HG03571 (cell line): ENCODE data around the gene RANBP10.
A peak's percentile ranks its signal among the peaks of the same experiment; 100 is the strongest.

Source experiments
- ATAC-seq: cut with Tn5 transposase; IDR thresholded peaks from one replicate; pipeline ENCODE4 v1.9.1; 2021; ENCODE audit not compliant: unreplicated experiment

RANBP10 gene

GRCh38 chr16:67749436-67750078, 56.8 kb downstream of the RANBP10 start:
- no peak for ATAC-seq

DNA sequence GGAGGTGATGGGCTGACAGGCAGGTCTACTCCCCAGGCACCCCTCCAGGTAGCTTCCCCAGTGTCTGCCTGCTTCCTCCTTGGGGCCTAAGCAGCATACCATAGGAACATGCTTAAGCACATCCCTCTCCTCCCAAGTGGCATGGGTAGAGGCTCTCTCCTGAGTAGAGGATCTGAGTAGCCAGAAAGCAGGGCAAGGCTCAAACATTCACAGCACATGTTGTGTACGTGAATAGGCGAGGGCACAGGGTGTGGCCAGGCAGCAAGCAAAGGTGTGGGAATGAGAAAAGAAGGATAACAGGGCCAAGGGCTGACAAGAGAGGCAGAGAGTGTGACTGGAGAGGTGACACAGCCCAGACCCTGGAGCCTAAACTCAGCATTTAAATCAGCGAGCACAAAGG, 57.5 kb downstream of the RANBP10 start:
- ATAC-seq, result no peak

DNA sequence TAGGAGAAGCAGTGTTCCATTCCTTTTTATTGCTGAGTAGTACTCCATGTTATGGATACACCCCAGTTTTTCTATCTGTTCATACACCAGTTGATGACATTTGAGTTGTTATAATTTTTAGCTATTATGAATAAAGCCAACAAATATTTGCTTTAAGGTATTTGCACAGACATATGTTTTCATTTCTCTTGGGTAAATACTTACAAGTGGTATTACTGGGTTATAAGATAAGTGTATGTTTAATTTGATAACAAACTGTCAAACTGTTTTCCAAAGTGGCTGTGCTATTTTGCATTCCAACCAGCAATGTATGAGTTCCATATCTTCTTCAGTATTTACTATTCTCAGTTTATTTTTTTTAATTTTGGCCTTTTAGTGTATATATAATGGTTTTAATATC, 59.5 kb downstream of the RANBP10 start:
- ATAC-seq, result no peak

- ATAC-seq, result no peak
Measured at GRCh38 chr16:67741118-67741517, 65.2 kb downstream of the RANBP10 start.

DNA sequence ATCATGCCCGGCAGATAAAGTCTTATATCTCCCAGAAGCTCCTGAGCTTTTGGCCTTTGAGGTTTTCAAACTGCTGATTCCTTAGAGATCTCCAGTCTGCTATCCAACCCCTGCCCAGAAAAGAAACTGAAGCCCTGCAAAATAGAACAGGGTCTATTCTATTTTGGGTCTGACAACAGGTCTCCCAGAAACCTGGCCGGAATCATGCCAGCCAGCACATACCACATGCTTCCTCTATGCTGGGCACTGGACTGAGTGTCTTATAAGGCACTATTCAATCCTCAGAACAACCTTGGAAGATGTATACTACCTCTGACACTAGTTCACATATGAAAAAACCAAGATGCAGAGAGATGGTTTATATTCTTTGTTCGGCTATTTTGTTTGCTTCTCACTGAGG, 66.0 kb downstream of the RANBP10 start:
- no peak for ATAC-seq

GRCh38 chr16:67736858-67737257, 69.5 kb downstream of the RANBP10 start:
- no peak for ATAC-seq

- no peak for ATAC-seq
Measured at GRCh38 chr16:67734731-67735201, 71.6 kb downstream of the RANBP10 start.

DNA sequence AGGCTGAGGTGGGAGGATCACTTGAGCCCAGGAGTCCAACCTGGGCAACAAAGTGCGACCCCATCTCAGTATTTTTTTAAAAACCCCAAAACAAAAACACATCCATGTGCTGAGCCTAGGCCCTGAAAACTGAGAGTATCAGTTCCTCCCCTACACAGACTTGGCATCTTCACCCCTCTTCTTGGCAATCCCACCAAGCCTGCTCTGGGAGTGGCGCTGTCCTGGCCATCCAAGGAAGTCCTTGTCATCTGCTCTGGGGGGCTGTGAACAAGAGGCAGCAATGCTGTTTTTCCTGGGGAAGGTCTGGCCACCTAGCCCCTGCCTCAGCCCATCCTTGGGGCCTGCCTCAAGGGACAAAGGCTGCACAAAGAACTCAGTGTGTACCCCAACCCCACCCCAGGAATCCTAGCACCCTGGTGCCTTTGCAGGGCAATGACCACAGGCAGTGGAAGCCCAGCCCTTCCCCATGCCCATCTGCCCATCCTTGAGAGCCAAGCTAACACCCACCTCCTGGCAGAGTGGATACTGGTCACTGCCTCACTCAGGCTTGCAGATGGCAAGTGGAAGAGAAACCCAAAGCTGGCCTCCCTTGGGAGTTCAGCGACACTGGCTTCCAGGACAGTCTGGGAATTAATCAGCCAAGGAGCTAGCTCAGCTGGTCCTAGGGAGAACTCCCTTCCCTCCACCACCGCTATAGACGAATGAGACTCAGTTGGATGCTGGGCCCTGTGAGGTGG, 72.5 kb downstream of the RANBP10 start:
- ATAC-seq, result no peak

- no peak for ATAC-seq
Measured at GRCh38 chr16:67731753-67732095, 74.6 kb downstream of the RANBP10 start.

DNA sequence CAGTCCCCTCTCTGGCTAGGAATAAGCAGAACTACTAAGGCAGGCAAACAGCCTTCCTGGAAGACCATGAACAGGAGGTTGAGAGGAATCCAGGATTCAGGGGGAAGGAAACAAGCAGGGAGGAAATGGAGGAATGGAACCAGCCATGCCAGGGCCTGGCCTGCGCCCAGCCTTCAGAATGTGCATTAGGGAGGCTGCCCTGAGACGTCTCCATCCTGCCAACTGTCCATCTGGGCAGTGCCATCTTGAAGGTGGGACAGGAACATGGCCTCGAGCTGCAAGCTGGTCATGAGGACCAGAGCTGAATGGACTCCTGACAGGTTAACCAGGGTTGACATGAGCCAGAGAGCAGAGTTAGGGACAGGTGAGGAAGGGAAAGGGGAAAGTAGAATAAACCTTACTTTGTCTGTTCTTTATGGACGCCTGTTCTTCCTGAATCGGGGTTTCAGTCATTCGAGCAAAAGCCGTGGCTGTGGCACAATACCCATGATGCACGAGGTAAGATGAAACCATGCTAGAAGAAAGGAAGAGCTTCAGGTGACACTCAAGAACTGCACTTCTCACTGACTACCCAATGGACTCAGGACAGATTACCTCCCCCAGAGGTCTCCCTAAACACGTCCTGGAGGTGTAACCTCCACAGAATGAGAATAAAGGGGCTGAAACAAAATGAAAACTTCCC, 75.1 kb downstream of the RANBP10 start:
- no peak for ATAC-seq

- ATAC-seq, result no peak
Measured at GRCh38 chr16:67730326-67730725, 76.0 kb downstream of the RANBP10 start.

- no peak for ATAC-seq
Measured at GRCh38 chr16:67729636-67730248, 76.6 kb downstream of the RANBP10 start.

- no peak for ATAC-seq
Measured at GRCh38 chr16:67727521-67728485, 78.6 kb downstream of the RANBP10 start.

DNA sequence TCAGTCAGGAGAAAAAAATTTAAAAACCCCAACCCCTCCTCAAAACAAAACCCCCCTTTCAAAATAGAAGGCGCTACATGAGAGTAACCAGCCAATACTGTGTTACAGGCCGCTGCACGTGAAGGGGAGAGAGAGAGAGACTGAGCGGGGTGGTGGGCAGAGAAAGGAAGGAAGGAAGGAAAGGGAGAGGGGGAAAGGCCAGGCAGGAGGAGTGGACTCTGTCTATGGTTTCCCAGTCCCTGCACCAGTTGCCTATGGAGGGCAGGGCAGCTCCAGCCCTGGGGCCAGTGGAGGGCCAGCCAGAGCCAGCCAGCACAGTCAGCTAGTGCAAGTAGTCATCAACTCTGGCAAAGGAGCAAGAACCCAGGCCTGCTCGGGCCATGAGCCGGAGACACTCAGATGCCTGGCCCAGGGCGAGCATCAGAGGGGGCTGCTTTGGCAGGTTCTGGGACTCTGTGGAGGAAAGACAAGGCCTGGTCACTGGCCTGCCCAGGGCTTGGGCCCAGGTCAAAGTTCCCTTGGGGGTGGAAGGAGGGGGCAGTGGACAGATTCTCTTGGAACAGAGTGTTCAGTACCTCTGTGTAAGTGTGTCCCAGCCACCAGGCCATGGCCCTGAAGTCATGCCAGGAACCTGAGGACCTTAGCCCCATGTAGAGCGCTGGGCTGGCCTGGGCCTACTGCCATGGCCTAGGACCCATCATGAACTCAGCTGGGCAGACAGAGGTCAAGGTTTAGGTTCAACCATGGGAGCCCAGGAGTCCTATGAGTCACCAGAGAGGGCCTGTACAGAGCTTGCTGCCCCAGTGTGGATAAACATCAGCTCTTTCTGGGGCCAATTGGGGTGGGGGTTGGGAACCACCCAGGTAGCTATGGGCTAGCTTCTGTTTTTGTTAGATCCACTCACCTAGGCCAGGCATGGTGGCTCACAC, 80.0 kb downstream of the RANBP10 start:
- ATAC-seq, result no peak

- ATAC-seq, result no peak
Measured at GRCh38 chr16:67723911-67724305, 82.5 kb downstream of the RANBP10 start.

- ATAC-seq, result no peak
Measured at GRCh38 chr16:67723151-67723910, 83.0 kb downstream of the RANBP10 start.

DNA sequence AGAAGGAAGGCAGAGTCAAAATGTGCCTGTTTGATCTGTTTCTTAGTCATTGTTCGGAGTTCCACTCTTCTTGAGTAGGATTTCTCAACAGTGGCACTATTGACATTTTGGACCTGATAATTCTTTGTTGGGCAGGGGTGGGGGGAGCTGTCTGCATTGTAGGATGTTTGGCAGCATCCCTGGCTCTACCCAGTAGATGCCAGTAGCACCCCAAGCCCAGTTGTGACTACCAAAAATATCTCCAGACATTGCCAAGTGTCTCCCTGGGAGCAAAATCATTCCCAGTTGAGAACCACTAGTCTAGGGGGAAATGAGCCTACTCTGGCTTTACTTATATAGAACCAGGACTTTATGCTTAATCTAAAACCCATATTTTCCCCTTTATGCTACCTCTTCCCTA, 86.1 kb downstream of the RANBP10 start:
- no peak for ATAC-seq

DNA sequence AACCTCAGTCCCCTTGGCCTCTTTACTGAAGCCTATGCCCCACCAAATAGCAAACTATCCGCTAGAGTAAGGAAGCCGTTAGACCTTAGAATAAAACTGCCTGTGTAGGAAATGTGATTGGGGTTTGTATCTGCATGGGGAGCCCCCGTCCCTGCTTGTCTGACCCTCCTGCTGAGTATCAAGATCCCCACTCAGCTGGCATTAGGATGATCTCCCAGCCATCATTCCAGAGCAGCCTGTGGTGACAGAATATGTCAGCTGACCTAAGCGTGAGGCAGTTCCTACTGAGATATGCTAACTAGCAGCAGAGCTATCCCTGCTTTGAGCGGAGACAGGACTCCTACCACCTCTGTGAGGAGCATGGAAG, 86.6 kb downstream of the RANBP10 start:
- ATAC-seq, result peak; percentile 11
